ENCODE results near the gene LGALSL. TPM values are rescaled to one million over a fixed set of nuclear protein-coding genes. Genes with fewer than 3 reads are reported as not detected.
"Not testable (repeated sequence)": the region's sequence is repeated elsewhere in the genome, so short reads cannot be mapped to it uniquely, and the experiment has no call there.

LGALSL gene
- total RNA-seq, 6 experiments from 2014 or later = 3.2 to 8.1 (median 5.4) TPM

GRCh38 chr2:64439194-64439593, 14.8 kb upstream of the LGALSL start:
- H3K4me3 ChIP-seq = no peak overlapping the region

GRCh38 chr2:64440843-64441242, 13.1 kb upstream of the LGALSL start:
- Histone ChIP-seq H3K27me3 (no peaks in the 10 kb centered on the region), H3K4me3 (no peak overlapping the region), H3K36me3 (no peaks in the 10 kb centered on the region), H3K4me1 (no peaks in the 10 kb centered on the region), H3K27ac (no peak overlapping the region), H3K9me3 (no peaks in the 10 kb centered on the region)
- intact Hi-C loops (cut with DNase I) = no loop called here
- 77% methylated on average over 2 of the region's 2 CpGs for WGBS (ENCODE audit: insufficient coverage, low coverage, low lambda C conversion rate, missing lambda C conversion rate)
- ATAC-seq (no peak), DNase-seq (no peak)
- no peak for TF ChIP-seq POLR2A (IDR thresholded peaks at IDR 0.05)
- no peak for TF ChIP-seq CTCF (IDR thresholded peaks at IDR 0.05)

More at GRCh38 chr2:64439194-64439593, 14.8 kb upstream of the LGALSL start:
- no peaks in the 10 kb centered on the region for H3K27me3 ChIP-seq
- no peak overlapping the region for H3K27ac ChIP-seq
- H3K9me3 ChIP-seq = no peaks in the 10 kb centered on the region
- DNase-seq (no peak), ATAC-seq (no peak)
- TF ChIP-seq POLR2A (IDR thresholded peaks at IDR 0.05) (no peak), CTCF (IDR thresholded peaks at IDR 0.05) (no peak)
- no peaks in the 10 kb centered on the region for H3K36me3 ChIP-seq
- intact Hi-C loops (cut with DNase I) = no loop called here
- H3K4me1 ChIP-seq = peaks cover 0 to under 1% (median 0%) of the 10 kb centered on the region in 4 donors

- ATAC-seq = no peak
- H3K27me3 ChIP-seq = no peaks in the 10 kb centered on the region
- TF ChIP-seq POLR2A (IDR thresholded peaks at IDR 0.05) (no peak), CTCF (IDR thresholded peaks at IDR 0.05) (no peak)
- intact Hi-C loops (cut with DNase I) = no loop called here
- no peak for DNase-seq
- no peak overlapping the region for H3K4me3 ChIP-seq
- no peak overlapping the region for H3K27ac ChIP-seq
- no peaks in the 10 kb centered on the region for H3K4me1 ChIP-seq
- H3K36me3 ChIP-seq = no peaks in the 10 kb centered on the region
- WGBS (ENCODE audit: insufficient coverage, low coverage, low lambda C conversion rate, missing lambda C conversion rate) = 93% methylated on average over 4 of the region's 4 CpGs
- no peaks in the 10 kb centered on the region for H3K9me3 ChIP-seq
These were observed 11.7 kb upstream of the LGALSL start for GRCh38 chr2:64442277-64442676.

- intact Hi-C loops (cut with DNase I) = no loop called here
- Histone ChIP-seq H3K9me3 (no peaks in the 10 kb centered on the region), H3K27me3 (no peaks in the 10 kb centered on the region), H3K4me3 (no peak overlapping the region), H3K27ac (no peak overlapping the region), H3K36me3 (no peaks in the 10 kb centered on the region), H3K4me1 (no peaks in the 10 kb centered on the region)
- no peak for DNase-seq
- TF ChIP-seq CTCF (IDR thresholded peaks at IDR 0.05) = no peak
- no peak for TF ChIP-seq POLR2A (IDR thresholded peaks at IDR 0.05)
- ATAC-seq = no peak
- 90% methylated on average over 3 of the region's 7 CpGs for WGBS (ENCODE audit: insufficient coverage, low coverage, low lambda C conversion rate, missing lambda C conversion rate)
These were observed 11.0 kb upstream of the LGALSL start for GRCh38 chr2:64442801-64443429.

GRCh38 chr2:64445970-64446369, 8.0 kb upstream of the LGALSL start:
- H3K27ac ChIP-seq; H3K4me3 ChIP-seq; H3K27me3 ChIP-seq; H3K9me3 ChIP-seq; DNase-seq; ATAC-seq; H3K36me3 ChIP-seq; H3K4me1 ChIP-seq; intact Hi-C loops (cut with DNase I): not testable (repeated sequence)
